Renal pelvis (tissue), 3 donors: ENCODE measurements around the gene DAZAP1. TPM values are rescaled to one million over a fixed set of nuclear protein-coding genes. Genes with fewer than 3 reads are reported as not detected.

ENCODE experiments used
- polyA plus RNA-seq, 3 donors: library from polyadenylated mRNA; unstranded; fragments of 120-200 nt; gene quantifications; one replicate each; pipeline ENCODE4 v1.2.1, GENCODE V29; 2013; ENCODE audit not compliant: insufficient read length in 3 of 3

Gene DAZAP1
- polyA plus RNA-seq, 3 donors = 85.2 to 99.4 (median 98.2) TPM

Other genes starting within 250 kb of the DAZAP1 start
- 10 to 100 TPM; 18.1 to 22.1 (median 20.2) TPM for gene SBNO2, start 233.3 kb upstream of the DAZAP1 start, polyA plus RNA-seq
- 10 to 100 TPM; 57.3 to 65.3 (median 60.8) TPM for gene STK11, start 201.8 kb upstream of the DAZAP1 start, polyA plus RNA-seq
- gene CBARP, start 169.6 kb upstream of the DAZAP1 start, polyA plus RNA-seq = 1 to 10 TPM; 2.0 to 3.2 (median 2.7) TPM
- 100 to 1,000 TPM; 119 to 152 (median 149) TPM for gene ATP5F1D, start 165.8 kb upstream of the DAZAP1 start, polyA plus RNA-seq
- gene MIDN, start 159.0 kb upstream of the DAZAP1 start, polyA plus RNA-seq = 10 to 100 TPM; 66.2 to 74.7 (median 68.1) TPM
- gene CIRBP, start 138.3 kb upstream of the DAZAP1 start, polyA plus RNA-seq = 100 to 1,000 TPM; 778 to 993 (median 799) TPM
- gene FAM174C, start 132.1 kb upstream of the DAZAP1 start, polyA plus RNA-seq = 10 to 100 TPM; 25.3 to 28.7 (median 28.5) TPM
- 1 to 10 TPM; 2.2 to 4.4 (median 3.8) TPM for gene EFNA2, start 121.7 kb upstream of the DAZAP1 start, polyA plus RNA-seq
- 10 to 100 TPM; 76.0 to 98.5 (median 94.2) TPM for gene NDUFS7, start 23.7 kb upstream of the DAZAP1 start, polyA plus RNA-seq
- 10 to 100 TPM; 31.5 to 42.9 (median 42.9) TPM for gene GAMT, start 6.0 kb upstream of the DAZAP1 start, polyA plus RNA-seq
- 100 to 1,000 TPM; 716 to 925 (median 791) TPM for gene RPS15, start 30.8 kb downstream of the DAZAP1 start, polyA plus RNA-seq
- gene APC2, start 42.5 kb downstream of the DAZAP1 start, polyA plus RNA-seq = 1 to 10 TPM; 1.3 to 1.9 (median 1.7) TPM
- 10 to 100 TPM; 29.1 to 39.1 (median 32.8) TPM for gene C19orf25, start 71.6 kb downstream of the DAZAP1 start, polyA plus RNA-seq
- 1 to 10 TPM; 8.2 to 9.8 (median 8.6) TPM for gene PCSK4, start 82.8 kb downstream of the DAZAP1 start, polyA plus RNA-seq
- 10 to 100 TPM; 24.2 to 33.2 (median 26.3) TPM for gene REEP6, start 83.6 kb downstream of the DAZAP1 start, polyA plus RNA-seq
- 1 to 10 TPM in 1 of 3 donors, under 1 TPM in 2; 0.47 to 1.4 (median 0.78) TPM for gene ADAMTSL5, start 105.4 kb downstream of the DAZAP1 start, polyA plus RNA-seq
- under 1 TPM; 0.20 to 0.46 (median 0.31) TPM for gene PLK5, start 116.5 kb downstream of the DAZAP1 start, polyA plus RNA-seq
- gene MEX3D, start 160.7 kb downstream of the DAZAP1 start, polyA plus RNA-seq = 10 to 100 TPM; 23.9 to 39.8 (median 33.3) TPM
- 10 to 100 TPM; 70.0 to 83.4 (median 82.8) TPM for gene MBD3, start 185.3 kb downstream of the DAZAP1 start, polyA plus RNA-seq
- 100 to 1,000 TPM in 2 of 3 donors, 10 to 100 TPM in 1; 99.6 to 131 (median 127) TPM for gene UQCR11, start 197.9 kb downstream of the DAZAP1 start, polyA plus RNA-seq
- gene TCF3, start 245.0 kb downstream of the DAZAP1 start, polyA plus RNA-seq = 100 to 1,000 TPM in 2 of 3 donors, 10 to 100 TPM in 1; 92.2 to 125 (median 123) TPM